Measurements from ENCODE around the gene LHB.
"Not testable (repeated sequence)": the region's sequence is repeated elsewhere in the genome, so short reads cannot be mapped to it uniquely, and the experiment has no call there.

Gene LHB

GRCh38 chr19:49017041-49017665 is at the start of gene LHB:
Gene LHB (minus strand): TSS chr19:49017091. CDS start chr19:49017081, 10 bp downstream.
- no peak for DNase-seq

GRCh38 chr19:49065905-49066512 is 49.1 kb upstream of the LHB start:
- no peak for DNase-seq

GRCh38 chr19:49064768-49065611 is 48.1 kb upstream of the LHB start, which contains the start of gene NTF4:
Gene NTF4 (minus strand): TSS chr19:49064818. CDS start chr19:49061997, 2,821 bp downstream.
- DNase-seq: peak in 1 of 2 experiments; percentile 67

GRCh38 chr19:49064029-49064629 is 47.2 kb upstream of the LHB start:
- no peak for DNase-seq

GRCh38 chr19:49061445-49061844 is 44.6 kb upstream of the LHB start:
- no peak for DNase-seq

- no peak for DNase-seq
Observed at GRCh38 chr19:49061000-49061399, 44.1 kb upstream of the LHB start.

GRCh38 chr19:49059053-49059452 is 42.2 kb upstream of the LHB start:
- DNase-seq: no peak

GRCh38 chr19:49058562-49058961 is 41.7 kb upstream of the LHB start:
- peak in 1 of 2 experiments; percentile 41 for DNase-seq

GRCh38 chr19:49057636-49058234 is 40.8 kb upstream of the LHB start, which contains the start of gene CGB7:
Gene CGB7 (minus strand): TSS chr19:49057749. CDS start chr19:49055375, 2,374 bp downstream.
- peak in 1 of 2 experiments; percentile 42 for DNase-seq

GRCh38 chr19:49056902-49057596 is 40.2 kb upstream of the LHB start:
- DNase-seq: not testable (repeated sequence)

GRCh38 chr19:49056101-49056901 is 39.4 kb upstream of the LHB start:
- peak in 1 of 2 experiments; percentile 60 for DNase-seq

GRCh38 chr19:49050376-49051033 is 33.6 kb upstream of the LHB start:
- DNase-seq: not testable (repeated sequence)

GRCh38 chr19:49049834-49050233 is 32.9 kb upstream of the LHB start:
- DNase-seq: not testable (repeated sequence)

GRCh38 chr19:49049011-49049410 is 32.1 kb upstream of the LHB start, which contains the start of gene CGB8:
Gene CGB8 (minus strand): TSS chr19:49049111. CDS start chr19:49048739, 372 bp downstream.
- not testable (repeated sequence) for DNase-seq

GRCh38 chr19:49043548-49043947 is 26.7 kb upstream of the LHB start, which contains the start of gene CGB5:
Gene CGB5 (plus strand): TSS chr19:49043848. CDS start chr19:49044210, 362 bp downstream.
- DNase-seq: not testable (repeated sequence)

GRCh38 chr19:49042666-49043065 is 25.8 kb upstream of the LHB start:
- not testable (repeated sequence) for DNase-seq

GRCh38 chr19:49042177-49042576 is 25.3 kb upstream of the LHB start:
- DNase-seq: no peak

- DNase-seq: not testable (repeated sequence)
Observed at GRCh38 chr19:49039736-49040135, 22.8 kb upstream of the LHB start.

GRCh38 chr19:49038557-49039276 is 21.8 kb upstream of the LHB start:
- DNase-seq: not testable (repeated sequence)
